ENCODE results near the gene MRTFB.
"Not testable (repeated sequence)": the region's sequence is repeated elsewhere in the genome, so short reads cannot be mapped to it uniquely, and the experiment has no call there.

The MRTFB gene

GRCh38 chr16:14106457-14106856 is 35.3 kb downstream of the MRTFB start:
- DNase-seq, result no peak

- DNase-seq, result no peak
Observed at GRCh38 chr16:14106961-14107360, 35.8 kb downstream of the MRTFB start.

- no peak for DNase-seq
Observed at GRCh38 chr16:14109077-14109775, 38.1 kb downstream of the MRTFB start.

- DNase-seq, result no peak
Observed at GRCh38 chr16:14109782-14110727, 38.9 kb downstream of the MRTFB start.

- DNase-seq, result no peak
Observed at GRCh38 chr16:14110728-14111251, 39.7 kb downstream of the MRTFB start.

GRCh38 chr16:14111713-14112538 is 40.8 kb downstream of the MRTFB start:
- no peak for DNase-seq

GRCh38 chr16:14112539-14112856 is 41.4 kb downstream of the MRTFB start:
- no peak for DNase-seq

- no peak for DNase-seq
Observed at GRCh38 chr16:14113344-14113743, 42.2 kb downstream of the MRTFB start.

- no peak for DNase-seq
Observed at GRCh38 chr16:14117051-14117450, 45.9 kb downstream of the MRTFB start.

- no peak for DNase-seq
Observed at GRCh38 chr16:14119799-14120198, 48.7 kb downstream of the MRTFB start.

- no peak for DNase-seq
Observed at GRCh38 chr16:14120335-14120734, 49.2 kb downstream of the MRTFB start.

GRCh38 chr16:14121142-14121541 is 50.0 kb downstream of the MRTFB start:
- DNase-seq, result no peak

- no peak for DNase-seq
Observed at GRCh38 chr16:14121872-14122271, 50.8 kb downstream of the MRTFB start.

GRCh38 chr16:14122430-14122829 is 51.3 kb downstream of the MRTFB start:
- DNase-seq, result not testable (repeated sequence)

- DNase-seq, result no peak
Observed at GRCh38 chr16:14125000-14125681, 54.0 kb downstream of the MRTFB start.

- no peak for DNase-seq
Observed at GRCh38 chr16:14125708-14126107, 54.6 kb downstream of the MRTFB start.

- DNase-seq, result no peak
Observed at GRCh38 chr16:14128097-14128496, 57.0 kb downstream of the MRTFB start.

GRCh38 chr16:14129502-14129901 is 58.4 kb downstream of the MRTFB start:
- DNase-seq, result no peak

- no peak for DNase-seq
Observed at GRCh38 chr16:14131774-14132695, 60.9 kb downstream of the MRTFB start.

GRCh38 chr16:14132696-14133048 is 61.6 kb downstream of the MRTFB start:
- no peak for DNase-seq

GRCh38 chr16:14133907-14134306 is 62.8 kb downstream of the MRTFB start:
- DNase-seq, result no peak

Measured in T-helper 1 cell (primary cell).